ENCODE data around the gene INPP5J.
"Not testable (repeated sequence)": the region's sequence is repeated elsewhere in the genome, so short reads cannot be mapped to it uniquely, and the experiment has no call there.

Gene INPP5J

GRCh38 chr22:31122532-31123291, at the start of gene INPP5J:
Gene INPP5J (plus strand): TSS chr22:31122966. CDS start chr22:31123015, 49 bp downstream.
- no peak for DNase-seq (ENCODE audit: low spot score)

- DNase-seq (ENCODE audit: low spot score): not testable (repeated sequence)
Observed at GRCh38 chr22:31073125-31073524, 49.6 kb upstream of the INPP5J start.

- not testable (repeated sequence) for DNase-seq (ENCODE audit: low spot score)
Observed at GRCh38 chr22:31073545-31074145, 49.1 kb upstream of the INPP5J start.

GRCh38 chr22:31075961-31076360, 46.8 kb upstream of the INPP5J start:
- DNase-seq (ENCODE audit: low spot score): no peak

- no peak for DNase-seq (ENCODE audit: low spot score)
Observed at GRCh38 chr22:31077681-31078080, 45.1 kb upstream of the INPP5J start.

- not testable (repeated sequence) for DNase-seq (ENCODE audit: low spot score)
Observed at GRCh38 chr22:31078389-31078788, 44.4 kb upstream of the INPP5J start.

GRCh38 chr22:31079095-31079642, 43.6 kb upstream of the INPP5J start:
- DNase-seq (ENCODE audit: low spot score): no peak

- DNase-seq (ENCODE audit: low spot score): no peak
Observed at GRCh38 chr22:31080164-31080847, 42.5 kb upstream of the INPP5J start.

- DNase-seq (ENCODE audit: low spot score): peak; percentile 86
Observed at GRCh38 chr22:31080848-31081649, 41.7 kb upstream of the INPP5J start, which contains the start of gene SMTN. Gene SMTN (plus strand): TSS chr22:31081318. CDS start chr22:31083259, 1,941 bp downstream.

GRCh38 chr22:31081963-31082605, 40.7 kb upstream of the INPP5J start:
- no peak for DNase-seq (ENCODE audit: low spot score)

- DNase-seq (ENCODE audit: low spot score): peak; percentile 40
Observed at GRCh38 chr22:31082606-31083376, 40.0 kb upstream of the INPP5J start.

GRCh38 chr22:31083377-31083768, 39.4 kb upstream of the INPP5J start:
- DNase-seq (ENCODE audit: low spot score): no peak

GRCh38 chr22:31083923-31084810, 38.6 kb upstream of the INPP5J start:
- DNase-seq (ENCODE audit: low spot score): no peak

GRCh38 chr22:31084811-31085492, 37.8 kb upstream of the INPP5J start:
- DNase-seq (ENCODE audit: low spot score): peak; percentile 87

- DNase-seq (ENCODE audit: low spot score): no peak
Observed at GRCh38 chr22:31085493-31085824, 37.3 kb upstream of the INPP5J start.

GRCh38 chr22:31085928-31086327, 36.8 kb upstream of the INPP5J start:
- DNase-seq (ENCODE audit: low spot score): no peak

- DNase-seq (ENCODE audit: low spot score): no peak
Observed at GRCh38 chr22:31086703-31087330, 35.9 kb upstream of the INPP5J start.

GRCh38 chr22:31087744-31088215, 35.0 kb upstream of the INPP5J start:
- no peak for DNase-seq (ENCODE audit: low spot score)
